HK-2 (cell line): ENCODE measurements around the gene CORT.

Source experiments
- DNase-seq: peaks from one replicate; pipeline ENCODE4 v3.0.0-alpha.2; 2018; ENCODE audit not compliant: unreplicated experiment

CORT gene

DNA sequence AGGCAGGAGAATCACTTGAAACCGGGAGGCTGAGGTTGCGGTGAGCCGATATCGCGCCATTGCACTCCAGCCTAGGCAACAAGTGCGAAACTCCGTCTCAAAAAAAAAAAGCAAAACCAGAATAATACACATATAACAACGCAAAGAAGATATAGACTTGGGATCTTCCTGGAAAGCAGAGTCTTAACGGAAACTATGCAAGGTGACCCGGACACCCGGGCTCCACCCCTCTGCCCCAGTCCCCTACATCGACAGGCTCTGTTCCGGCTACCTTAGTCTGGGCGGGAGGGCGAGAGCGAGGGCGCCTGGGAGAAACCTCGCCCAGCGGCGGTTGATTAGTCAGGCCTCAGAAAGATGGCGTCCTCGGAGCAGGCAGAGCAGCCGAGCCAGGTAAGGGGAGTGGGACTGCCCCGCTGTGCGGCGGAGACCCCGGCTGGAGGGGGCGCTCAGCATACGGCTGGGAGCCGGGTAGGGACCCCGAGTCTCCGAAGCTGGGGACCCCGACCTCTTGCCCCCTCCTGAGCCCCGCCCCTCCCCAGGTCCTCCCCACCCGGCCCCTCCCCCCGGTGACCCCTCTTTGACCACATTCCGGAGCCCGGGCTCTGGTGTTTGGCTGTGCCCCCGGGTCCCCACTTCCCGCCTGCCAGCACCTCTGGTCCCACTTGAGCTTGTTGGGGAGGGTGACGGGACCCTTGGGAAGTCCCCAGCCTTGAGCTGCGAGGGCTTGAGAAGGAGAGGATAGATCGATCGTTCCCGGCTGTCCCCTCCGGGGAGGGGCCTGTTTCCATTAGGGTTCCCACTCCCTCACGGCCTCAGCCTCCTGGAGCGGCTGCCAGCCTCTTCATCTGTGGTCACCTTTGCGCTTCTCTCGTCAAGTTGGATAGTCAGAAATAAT, 25.0 kb downstream of the CORT start, which contains the start of gene PEX14:
Gene PEX14, plus strand, starts transcription at position 338 of the 895 bp plus-strand sequence. Its CDS starts 17 bp downstream, at position 355.
- DNase-seq, result peak; percentile 88

DNA sequence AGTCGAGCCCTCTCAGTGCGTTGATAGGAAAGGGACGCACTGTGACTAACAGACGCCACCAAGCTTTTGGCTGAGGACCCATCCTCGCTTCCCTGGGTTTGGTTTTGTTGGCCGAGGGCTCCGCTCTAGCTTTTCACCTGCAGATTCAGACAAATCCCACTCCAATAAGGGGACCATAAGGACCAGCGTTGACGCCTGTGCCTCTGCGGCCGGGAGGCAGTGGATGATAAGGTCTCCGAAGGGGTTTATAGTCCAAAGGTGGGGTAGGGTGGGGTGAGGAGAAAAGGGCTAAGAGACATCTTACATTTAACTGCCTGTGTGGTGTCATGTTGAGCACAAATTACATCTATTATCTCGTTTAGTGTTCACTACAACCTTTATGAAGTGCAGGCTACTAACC, 25.7 kb downstream of the CORT start:
- no peak for DNase-seq

DNA sequence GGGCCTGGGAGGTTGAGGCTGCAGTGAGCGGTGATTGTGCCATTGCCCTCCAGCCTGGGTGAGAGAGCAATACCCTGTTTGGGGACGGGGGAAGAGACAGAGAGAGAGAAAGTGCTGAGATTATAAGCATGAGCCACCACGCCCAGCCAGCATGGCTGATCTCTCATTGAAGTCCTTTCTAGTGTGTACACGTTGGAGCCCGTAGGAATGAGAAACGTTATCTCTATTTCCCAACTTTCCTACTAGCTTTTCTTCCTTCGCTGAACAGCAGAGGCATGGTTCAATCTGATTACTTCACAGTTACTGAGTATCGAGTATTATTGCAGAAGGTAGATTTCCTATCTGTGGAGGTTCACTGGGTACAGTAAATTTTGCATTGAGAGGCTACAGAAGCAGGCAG, 29.5 kb downstream of the CORT start:
- DNase-seq, result no peak

DNA sequence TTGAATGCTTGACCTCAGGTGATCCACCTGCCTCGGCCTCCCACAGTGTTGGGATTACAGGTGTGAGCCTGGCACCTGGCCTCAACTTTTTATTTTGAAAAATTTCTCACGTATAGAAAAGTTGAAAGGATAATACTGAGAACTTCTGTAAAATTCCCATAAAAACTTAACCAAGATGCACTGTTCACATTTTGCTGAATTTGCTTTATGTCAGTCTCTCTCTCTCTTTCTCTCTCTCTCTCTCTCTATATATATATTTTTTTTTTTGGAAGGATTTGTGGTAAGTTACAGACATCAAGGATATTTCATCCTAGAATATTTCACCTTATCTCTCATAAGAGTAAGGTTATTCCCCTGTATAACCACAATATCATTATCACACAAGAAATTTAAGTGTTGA, 30.8 kb downstream of the CORT start:
- no peak for DNase-seq

DNA sequence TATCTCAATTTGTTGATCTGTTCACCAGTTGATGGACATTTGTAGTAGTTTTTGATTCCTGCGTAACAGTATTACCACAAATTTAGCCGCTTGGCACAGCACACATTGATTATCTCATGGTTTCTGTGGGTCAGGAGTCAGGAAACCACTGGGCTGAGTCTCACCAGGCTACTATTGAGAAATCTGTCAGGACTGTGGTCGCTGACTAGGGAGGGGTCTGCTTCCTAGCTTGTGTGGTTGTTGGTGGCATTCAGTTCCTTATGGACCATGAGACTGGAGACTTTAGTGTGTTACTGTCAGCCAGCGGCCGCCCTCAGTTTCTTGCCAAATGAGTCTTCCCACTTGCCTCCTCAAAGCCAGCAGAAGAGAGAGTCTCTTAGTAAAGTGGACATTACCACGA, 34.7 kb downstream of the CORT start:
- no peak for DNase-seq

DNA sequence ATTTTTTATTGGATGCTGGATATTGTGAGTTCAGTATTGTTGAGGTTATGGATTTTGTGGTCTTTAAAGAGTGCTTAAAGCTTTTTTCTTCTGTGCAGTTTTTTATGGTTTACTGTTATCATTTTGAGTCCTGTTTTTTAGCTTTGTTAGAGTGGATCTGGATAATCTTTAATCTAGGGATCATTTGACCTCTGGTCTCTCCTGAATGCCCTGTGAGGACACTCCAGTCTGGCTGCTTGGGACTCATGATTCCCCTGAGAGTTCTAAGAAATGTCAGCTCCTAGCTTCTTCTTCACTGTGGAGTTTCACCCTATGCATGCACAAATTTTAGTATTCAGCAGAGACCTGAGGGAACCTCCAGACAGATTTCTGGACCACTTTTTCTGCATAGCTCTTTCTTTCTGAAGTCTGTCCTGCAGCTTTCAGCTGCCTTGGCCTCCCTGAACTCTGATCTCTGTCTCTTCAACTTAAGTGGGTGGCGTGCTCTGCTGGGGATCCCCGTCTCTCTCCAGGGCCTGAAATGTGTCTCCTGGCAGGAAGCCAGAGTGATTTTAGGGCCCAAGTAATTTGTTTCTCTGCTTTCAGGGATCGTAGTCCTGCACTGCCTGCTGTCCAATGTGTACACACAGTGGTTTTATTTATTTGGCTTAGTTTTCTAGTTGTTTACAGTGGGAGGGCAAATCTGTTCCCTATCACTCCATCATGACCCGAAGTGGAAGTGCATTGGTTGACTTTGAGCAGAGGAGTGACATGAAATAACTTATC, 39.6 kb downstream of the CORT start:
- no peak for DNase-seq

DNA sequence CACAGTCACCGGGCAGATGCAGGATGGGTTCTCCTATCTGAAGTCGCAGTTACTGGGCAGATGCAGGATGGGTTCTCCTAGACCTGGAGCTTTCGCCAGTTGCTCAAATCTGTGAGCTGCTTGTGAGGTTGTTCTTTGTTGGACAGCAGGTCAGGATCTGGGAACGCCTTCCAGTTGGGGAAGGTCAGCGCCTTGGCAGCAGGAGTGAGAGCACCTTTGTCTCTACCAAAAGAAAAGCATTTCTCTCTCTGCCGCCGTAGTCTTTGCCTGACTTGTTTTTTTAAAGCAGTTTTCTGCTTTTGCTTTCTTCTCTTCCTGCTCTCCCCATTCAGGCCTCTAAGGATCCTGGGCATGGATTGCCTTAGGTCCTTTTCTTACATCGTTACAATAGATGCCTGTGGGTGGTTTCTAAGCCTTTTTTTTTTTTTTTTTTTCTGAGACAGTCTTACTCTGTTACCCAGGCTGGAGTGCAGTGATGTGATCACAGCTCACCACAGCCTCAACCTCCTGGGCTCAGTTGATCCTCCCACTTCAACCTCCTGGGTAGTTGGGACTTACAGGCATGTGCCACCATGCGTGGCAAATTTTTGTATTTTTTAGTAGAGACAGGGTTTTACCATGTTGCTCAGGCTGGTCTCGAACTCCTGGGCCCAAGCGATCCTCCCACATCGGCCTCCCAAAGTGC, 40.6 kb downstream of the CORT start:
- DNase-seq, result no peak

DNA sequence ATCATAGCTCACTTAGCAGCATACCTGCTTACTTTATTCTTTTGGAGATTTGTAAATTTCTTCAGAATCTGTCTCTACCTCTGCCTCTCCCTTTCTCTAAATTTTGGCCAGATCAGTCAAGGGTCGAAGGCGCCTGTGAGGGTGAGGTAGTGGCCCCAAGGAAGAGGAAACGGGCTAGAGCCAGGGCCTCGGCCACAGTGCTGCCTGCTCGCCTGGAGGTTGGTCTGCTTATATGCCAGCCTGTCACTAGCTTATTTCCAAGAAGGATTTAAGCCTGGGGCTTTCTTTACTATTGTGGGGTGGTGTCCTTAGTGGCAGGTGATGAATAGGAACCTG, 44.6 kb downstream of the CORT start:
- no peak for DNase-seq

DNA sequence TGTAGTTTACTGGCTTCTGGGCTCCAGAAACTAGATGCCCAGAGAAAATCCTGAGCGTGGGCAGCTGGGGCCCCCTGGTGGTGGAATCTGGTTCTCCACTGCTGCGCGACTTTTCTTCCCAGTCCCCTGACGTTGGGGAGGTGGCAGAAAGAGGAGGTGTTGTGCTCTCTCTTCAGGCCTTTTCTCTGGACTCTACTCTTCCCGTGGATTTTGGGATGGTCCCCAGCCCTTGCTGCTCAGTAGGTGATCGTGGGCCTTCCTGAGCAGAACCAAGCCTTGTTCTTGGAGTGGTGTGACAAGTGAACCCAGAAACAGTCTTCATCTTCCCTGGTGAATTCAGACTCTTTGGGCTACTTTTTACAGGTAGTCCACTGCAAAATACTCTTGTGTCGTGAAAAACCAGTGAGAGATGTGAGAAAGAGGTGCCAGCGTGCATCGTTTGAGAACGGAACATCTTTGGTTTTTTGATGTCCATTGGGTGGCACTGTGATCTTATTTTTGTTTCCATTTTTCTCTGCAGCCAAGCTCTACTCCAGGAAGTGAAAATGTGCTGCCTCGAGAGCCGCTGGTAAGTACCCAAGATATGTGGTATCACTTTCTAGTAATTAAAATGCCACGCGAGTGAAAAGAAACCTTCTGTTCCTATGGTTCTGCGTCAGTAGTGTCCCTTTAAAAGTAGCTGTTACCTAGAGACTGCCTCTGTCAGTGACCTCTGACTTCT, 45.1 kb downstream of the CORT start:
- DNase-seq, result peak; percentile 73

DNA sequence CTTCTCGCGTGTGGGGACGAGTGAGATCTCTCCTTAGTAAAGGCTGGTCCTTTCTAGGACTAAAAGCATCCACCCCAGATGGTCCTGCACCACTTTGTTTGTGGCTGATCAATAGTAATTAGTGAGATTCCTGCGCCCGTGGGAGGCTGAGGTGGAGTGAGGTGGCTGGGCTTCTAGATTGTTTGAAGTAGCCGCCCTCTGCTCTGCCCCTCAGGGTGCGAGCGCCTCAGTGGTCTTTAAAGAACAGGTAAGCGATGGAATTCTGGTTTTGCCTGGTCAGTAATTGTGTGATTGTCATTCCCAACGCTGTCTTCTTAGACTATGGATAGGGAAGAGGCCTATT, 45.6 kb downstream of the CORT start:
- DNase-seq, result no peak

DNA sequence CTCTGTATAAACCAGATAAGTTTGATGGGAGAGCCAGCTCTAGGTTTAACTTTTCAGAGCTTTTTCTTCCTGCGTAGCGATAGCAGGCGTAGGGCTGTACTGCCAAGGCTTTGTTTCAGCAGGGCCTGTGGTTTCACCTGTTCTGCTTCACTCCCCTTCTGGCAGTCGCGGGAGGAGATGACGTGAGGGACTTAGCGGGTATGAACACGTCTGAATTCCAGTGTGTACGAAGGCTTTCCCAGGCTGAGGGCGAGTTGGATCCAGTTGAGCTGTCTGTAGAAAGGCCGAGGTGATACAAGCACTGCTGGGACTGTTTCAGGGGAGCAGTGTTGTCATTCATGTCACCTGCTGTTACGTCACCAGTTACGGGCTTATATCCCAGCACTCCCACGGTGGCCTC, 46.1 kb downstream of the CORT start:
- no peak for DNase-seq

DNA sequence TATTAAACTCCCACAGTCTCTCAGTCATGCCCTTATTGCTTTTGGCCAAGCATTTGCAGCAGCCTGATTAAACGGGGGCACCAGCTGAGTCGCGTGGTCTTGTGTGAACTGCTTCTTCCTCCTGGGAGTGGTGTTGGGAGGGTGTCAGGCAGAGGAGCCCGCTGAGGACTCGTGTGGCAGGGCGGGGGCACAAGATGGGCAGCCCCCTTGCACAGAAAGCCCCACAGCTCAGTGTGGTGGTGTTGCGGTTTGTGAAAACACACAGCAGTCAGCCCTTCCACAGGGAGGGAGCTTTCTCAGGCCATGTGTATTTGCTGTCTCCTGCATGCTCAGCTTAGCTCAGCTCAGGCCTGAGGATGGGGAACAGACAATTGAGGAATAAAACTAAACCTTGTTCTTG, 47.3 kb downstream of the CORT start:
- no peak for DNase-seq

DNA sequence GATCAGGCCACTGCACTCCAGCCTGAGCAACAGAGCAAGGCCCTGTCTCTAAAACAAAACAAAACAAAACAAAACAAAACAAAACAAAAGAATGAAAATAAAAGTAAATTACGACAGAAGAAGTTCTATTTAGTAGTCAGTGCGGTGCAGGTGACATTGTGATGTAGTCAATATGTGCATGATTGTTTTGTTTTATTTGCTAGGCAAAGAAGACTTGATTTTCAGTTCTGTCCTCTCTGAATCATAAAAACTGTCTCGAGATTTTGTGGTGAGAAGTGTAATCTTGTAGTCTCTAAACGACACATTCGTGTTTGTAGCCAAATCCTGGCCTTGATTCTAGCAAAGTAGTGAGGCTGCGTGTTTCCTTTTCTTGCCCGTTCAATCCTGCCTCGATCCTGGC, 48.4 kb downstream of the CORT start:
- DNase-seq, result no peak
